Subcutaneous adipose tissue (tissue), 4 donors: Measurements from ENCODE around the gene L3MBTL3. TPM values are rescaled to one million over a fixed set of nuclear protein-coding genes. Genes with fewer than 3 reads are reported as not detected.

Experiments used
- CTCF ChIP-seq: fragments of 450-650 bp; IDR thresholded peaks from one replicate; pipeline ENCODE4 v1.5.1; 2016; ENCODE audit warnings: low read depth, mild to moderate bottlenecking, control low read depth, antibody characterized with exemption, moderate library complexity
- total RNA-seq, 4 donors: library from RNA; depleted of rRNA; stranded (reverse); fragments of >200 nt; gene quantifications; one replicate each; pipeline ENCODE4 v1.1.0, GENCODE V29; 2016

Gene L3MBTL3
- total RNA-seq, 4 donors from 2014 or later = 5.8 to 9.3 (median 6.7) TPM

DNA sequence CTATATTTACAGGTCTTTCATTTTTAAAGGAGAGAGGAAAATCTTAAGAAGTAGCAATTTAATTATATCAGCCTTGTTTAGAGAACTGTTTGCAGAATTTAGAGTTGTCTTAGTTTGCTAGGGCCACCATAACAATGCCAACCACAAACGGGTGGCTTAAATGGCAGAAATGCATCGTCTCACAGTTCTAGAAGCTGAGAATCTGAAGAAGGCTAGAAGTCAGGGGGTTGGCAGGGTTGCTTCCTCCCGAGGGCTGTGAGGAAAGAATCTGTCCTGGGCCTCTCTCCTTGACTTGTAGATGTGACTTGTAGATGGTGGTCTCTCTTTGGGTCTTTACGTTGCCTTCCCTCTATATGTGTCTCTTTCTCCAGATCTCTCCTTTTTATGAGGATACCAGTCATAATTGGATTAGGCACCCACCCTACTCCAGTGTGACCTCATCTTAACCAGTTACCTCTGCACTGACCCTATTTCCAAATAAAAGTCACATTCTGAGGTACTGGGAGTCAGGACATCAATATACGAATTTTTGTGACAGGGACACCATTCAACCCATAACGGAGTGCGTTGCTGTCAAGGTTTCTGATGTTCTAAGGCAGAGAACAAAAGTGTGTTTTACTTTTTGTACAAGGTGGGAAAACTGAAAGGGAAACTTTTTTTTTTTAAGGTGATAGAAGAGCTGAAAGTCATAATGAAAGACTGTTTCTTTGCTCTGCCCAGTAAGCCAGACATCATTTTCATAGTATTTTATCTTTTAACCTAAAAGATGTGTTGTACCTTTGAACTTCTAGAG lies 119.9 kb downstream of the L3MBTL3 start:
- TF ChIP-seq CTCF = no peak

- no peak for TF ChIP-seq CTCF
Measured at GRCh38 chr6:130138909-130139242, 120.5 kb downstream of the L3MBTL3 start.

DNA sequence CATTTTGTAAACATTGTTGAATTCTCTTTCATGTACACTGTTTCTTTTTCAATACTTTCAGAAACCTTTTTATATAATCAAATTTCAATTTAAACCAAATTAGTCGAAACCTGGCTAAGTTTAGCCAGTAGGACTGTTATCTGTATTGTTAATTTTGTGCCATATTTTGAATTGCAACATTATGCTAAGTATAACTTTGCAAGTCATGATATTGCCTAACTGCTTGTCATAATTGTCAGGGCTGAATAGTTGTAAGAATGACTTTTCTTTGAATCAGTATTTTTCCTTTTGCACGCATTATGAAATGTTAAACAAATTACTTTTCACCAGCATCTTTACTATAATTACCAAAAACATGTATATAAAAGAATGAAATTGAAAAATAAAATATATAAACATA lies 121.7 kb downstream of the L3MBTL3 start:
- TF ChIP-seq CTCF = no peak

GRCh38 chr6:130143709-130144108 lies 125.3 kb downstream of the L3MBTL3 start:
- TF ChIP-seq CTCF = no peak

GRCh38 chr6:130147111-130147510 lies 128.7 kb downstream of the L3MBTL3 start:
- no peak for TF ChIP-seq CTCF

- no peak for TF ChIP-seq CTCF
Measured at GRCh38 chr6:130148181-130148580, 129.8 kb downstream of the L3MBTL3 start.

GRCh38 chr6:130150906-130151305 lies 132.5 kb downstream of the L3MBTL3 start:
- no peak for TF ChIP-seq CTCF
